HepG2 (cell line): ENCODE results near the gene CYP4F12. TPM values are rescaled to one million over a fixed set of nuclear protein-coding genes. Genes with fewer than 3 reads are reported as not detected.

Experiments used
- AKNA ChIP-seq: sonication (generic); formaldehyde crosslinking; IDR thresholded peaks from 2 replicates; pipeline ENCODE4 v1.4.0; 2020; ENCODE audit warnings: missing genetic modification reagents, borderline replicate concordance
- CC2D1A ChIP-seq: sonication (generic); formaldehyde crosslinking; IDR thresholded peaks from 2 replicates; pipeline ENCODE4 v1.8.1; 2023; ENCODE audit warnings: mild to moderate bottlenecking, missing genetic modification reagents
- CSRNP1 ChIP-seq: sonication (generic); formaldehyde crosslinking; IDR thresholded peaks from 2 replicates; pipeline ENCODE4 v1.8.1; 2023; ENCODE audit warnings: mild to moderate bottlenecking, missing genetic modification reagents
- FLYWCH1 ChIP-seq: sonication (generic); formaldehyde crosslinking; IDR thresholded peaks from 2 replicates; pipeline ENCODE4 v1.8.1; 2023; ENCODE audit warnings: mild to moderate bottlenecking, missing genetic modification reagents
- FOXK1 ChIP-seq: sonication (generic); formaldehyde crosslinking; IDR thresholded peaks from 2 replicates; pipeline ENCODE4 v1.4.0; 2020; ENCODE audit warnings: low read depth, missing genetic modification reagents, borderline replicate concordance
- SNAPC2 ChIP-seq: sonication (generic); formaldehyde crosslinking; IDR thresholded peaks from 2 replicates; pipeline ENCODE4 v1.8.1; 2022; ENCODE audit warnings: mild to moderate bottlenecking, missing genetic modification reagents
- ZBTB21 ChIP-seq: sonication (generic); formaldehyde crosslinking; IDR thresholded peaks from 2 replicates; pipeline ENCODE4 v1.4.0; 2020; ENCODE audit warnings: missing genetic modification reagents
- ZFP1 ChIP-seq: IDR thresholded peaks from 2 replicates; pipeline ENCODE4 v1.6.1; 2016
- ZHX2 ChIP-seq, 2 experiments: sonication (generic) in 1 of 2; formaldehyde crosslinking in 1 of 2; IDR thresholded peaks; 2 replicates each; pipeline versions ENCODE4 v1.6.1 to v1.9.0; 2014 to 2022; ENCODE audit warnings: antibody characterized with exemption in 1 of 2, borderline replicate concordance in 1 of 2, inconsistent platforms in 1 of 2, low read depth in 1 of 2, missing genetic modification reagents in 1 of 2
- ZNF280D ChIP-seq: sonication (generic); formaldehyde crosslinking; IDR thresholded peaks from 2 replicates; pipeline ENCODE4 v1.5.1; 2020; ENCODE audit warnings: mild to moderate bottlenecking, missing genetic modification reagents
- ZNF33B ChIP-seq: sonication (generic); formaldehyde crosslinking; IDR thresholded peaks from 2 replicates; pipeline ENCODE4 v1.5.1; 2020; ENCODE audit warnings: mild to moderate bottlenecking, missing genetic modification reagents
- ZNF580 ChIP-seq: IDR thresholded peaks from 2 replicates; pipeline ENCODE4 v1.6.1; 2016; ENCODE audit warnings: low read depth, borderline replicate concordance
- polyA plus RNA-seq, 8 experiments: library from polyadenylated mRNA; depleted of rRNA in 3 of 8; stranded (reverse) in 7 of 8; unstranded in 1 of 8; fragments of >200 nt; fragmentation: Illumina TruSeq in 4 of 8; extraction: Trizol in 4 of 8; gene quantifications; 2 replicates each; pipeline versions ENCODE4 v1.2.1 to v1.2.3, GENCODE V29; 2011 to 2016; ENCODE audit warnings: low read depth in 4 of 8, missing spikeins in 1 of 8, mixed read lengths in 1 of 8; ENCODE audit not compliant: insufficient read depth in 1 of 8
- total RNA-seq, 5 experiments: library from RNA; depleted of rRNA; stranded (reverse); fragments of >200 nt; fragmentation: Illumina TruSeq; extraction: Trizol; gene quantifications; 2 replicates each; pipeline ENCODE4 v1.2.3, GENCODE V29; 2016; ENCODE audit warnings: low read depth in 1 of 5

The CYP4F12 gene
- total and polyA plus RNA-seq, 2 of the 13 experiments (the other 11 are each of a cell fraction or from before 2014, with no cell fraction given), result 29.9 to 30.8 TPM

DNA sequence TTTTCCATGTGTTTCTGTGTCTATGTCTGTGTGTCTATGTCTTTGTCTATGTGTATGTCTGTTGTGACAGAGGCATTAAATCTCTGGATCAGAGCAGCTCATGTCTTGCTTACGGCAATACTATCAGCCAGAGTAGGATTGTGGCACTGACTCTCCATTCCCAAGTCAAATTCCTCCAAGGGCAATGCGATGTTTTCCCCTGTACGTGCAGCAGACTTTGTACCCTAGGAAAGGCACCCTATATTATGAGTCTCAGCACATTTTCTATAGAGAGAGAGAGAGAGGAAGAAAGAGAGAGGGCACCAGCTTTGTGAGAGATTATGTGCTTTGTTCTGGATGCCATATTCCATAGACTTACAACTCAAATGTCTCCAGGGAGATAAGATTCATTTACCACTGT lies 21.1 kb upstream of the CYP4F12 start (continued):
- TF ChIP-seq ZHX2 (IDR thresholded peaks at IDR 0.05; ENCODE audit: low read depth) (no peak), ZHX2 (CRISPR knock-in tag; IDR thresholded peaks at IDR 0.05; ENCODE audit: borderline replicate concordance) (no peak), CSRNP1 (no peak), AKNA (no peak), ZBTB21 (CRISPR knock-in tag) (no peak), ZNF280D (no peak), ZFP1 (CRISPR knock-in tag) (no peak), SNAPC2 (CRISPR knock-in tag) (no peak), ZNF580 (no peak), CC2D1A (no peak), ZNF33B (CRISPR knock-in tag) (no peak), FLYWCH1 (CRISPR knock-in tag) (no peak), FOXK1 (CRISPR knock-in tag) (no peak)
- TF ChIP-seq, all 625 proteins: peak for 0
